Left cardiac atrium (tissue), 4 donors: ENCODE results near the gene CYTH1. TPM values are rescaled to one million over a fixed set of nuclear protein-coding genes. Genes with fewer than 3 reads are reported as not detected.

ENCODE experiments used
- ATAC-seq, 2 donors: fragments of 200-7000 bp; cut with Tn5 transposase; one replicate each; pipeline ENCODE4 v1.9.1; 2020; ENCODE audit warnings: mild to moderate bottlenecking in 2 of 2, moderate library complexity in 2 of 2
- DNase-seq: peaks from one replicate; pipeline ENCODE4 v3.0.0-alpha.2; 2020
- intact Hi-C, 2 donors: fragments of 100-400 bp; cut with DNase I; formaldehyde crosslinking; loops; one replicate each; pipeline versions ENCODE4 v1.14.1 to v1.15.1; 2022 to 2023
- total RNA-seq, 2 donors: library from RNA; stranded (reverse); fragmentation: NEBNext Ultra II Directional; extraction: Animal tissue kit (Norgen Biotek cat#: 25700); gene quantifications; one replicate each; pipeline ENCODE4 v1.2.1, GENCODE V29; 2021
- donor health status: DM: no; HTN: yes; CAD: no.
- donor health status: DM: no; HTN: yes; CAD: no; lungs with severe emphysema.
- donor health status: DM: yes; HTN: yes; CAD: no.
- donor health status: Dilated cardiomyopathy.

The CYTH1 gene
- total RNA-seq, 2 donors from 2014 or later, result 33.9 to 45.3 TPM

GRCh38 chr17:78652024-78652423 lies 130.0 kb downstream of the CYTH1 start:
- DNase-seq (no peak), ATAC-seq (no peak)
- intact Hi-C loops, result no loop called here

DNA sequence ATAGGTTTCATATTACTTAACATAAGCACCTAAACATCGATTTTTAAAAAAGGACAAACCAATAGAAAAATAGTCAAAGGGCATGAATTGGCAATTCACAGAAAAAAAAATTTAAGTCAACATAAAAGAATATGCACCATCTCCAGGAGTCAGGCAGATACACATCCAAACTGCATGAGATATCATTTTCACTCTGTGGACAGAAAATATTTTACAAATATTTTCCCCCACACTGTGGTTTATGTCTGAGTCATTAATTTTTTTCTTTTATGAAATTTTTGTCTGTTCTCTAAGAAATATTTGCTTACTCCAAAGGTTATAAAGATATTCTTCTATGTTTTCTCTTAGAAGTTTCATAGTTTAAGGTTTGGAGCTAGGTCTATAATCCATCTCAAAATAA lies 130.5 kb downstream of the CYTH1 start:
- no peak for ATAC-seq
- intact Hi-C loops, result no loop called here

DNA sequence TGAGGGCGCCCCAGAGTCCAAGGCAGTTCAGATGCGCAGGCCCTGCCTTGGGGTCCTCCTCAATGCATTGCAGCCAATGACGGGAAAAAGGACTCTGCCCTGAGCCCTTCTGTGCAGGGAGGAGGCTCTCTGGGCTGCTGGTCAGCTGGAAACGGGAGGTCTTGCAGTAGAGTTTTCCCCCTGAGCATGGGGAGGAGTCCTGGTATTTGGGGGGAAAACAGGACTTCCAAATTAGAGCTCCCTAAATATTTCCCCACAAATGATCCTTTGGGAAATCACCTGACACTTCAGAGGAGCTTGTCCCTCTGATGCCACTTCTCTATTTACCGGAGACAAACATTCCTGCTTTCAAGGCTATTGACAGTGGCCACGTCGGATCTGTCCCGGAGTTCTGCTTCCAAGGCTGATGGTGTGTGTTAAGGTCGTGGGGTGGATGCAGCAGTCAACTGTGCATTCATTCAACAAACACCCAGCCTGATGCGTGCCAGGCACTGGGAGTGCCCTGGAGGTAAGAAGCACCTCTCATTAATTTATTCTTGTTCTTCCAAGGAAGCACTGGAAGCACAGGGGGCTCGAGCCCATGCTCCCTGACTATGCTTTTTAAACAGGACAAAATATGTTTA lies 131.9 kb downstream of the CYTH1 start:
- ATAC-seq (no peak), DNase-seq (no peak)
- intact Hi-C loops, result no loop called here

More for the DNA sequence above, 130.5 kb downstream of the CYTH1 start:
- DNase-seq, result no peak

DNA sequence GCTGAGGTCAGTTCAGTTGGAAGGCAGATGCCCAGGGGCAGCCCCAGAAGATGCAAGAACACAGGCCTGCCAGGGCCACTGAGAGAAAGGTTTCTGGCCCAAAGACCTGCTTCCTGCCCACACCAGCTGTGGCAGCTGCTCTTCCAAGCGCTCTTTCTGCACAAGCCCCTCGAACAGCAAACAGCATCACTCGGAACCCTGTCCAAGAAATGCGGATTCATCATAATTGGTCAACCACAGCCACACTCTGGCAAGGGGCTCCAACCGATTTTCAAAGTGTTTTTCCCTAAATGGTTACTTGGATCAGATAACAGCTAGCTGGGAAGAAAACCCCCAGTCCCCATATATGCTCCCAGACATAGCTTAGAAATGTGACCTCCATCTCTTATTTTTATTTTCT lies 133.8 kb downstream of the CYTH1 start:
- intact Hi-C loops, result no loop called here
- ATAC-seq (no peak), DNase-seq (no peak)

- ATAC-seq (no peak), DNase-seq (no peak)
- intact Hi-C loops, result no loop called here
These were observed 135.0 kb downstream of the CYTH1 start for GRCh38 chr17:78647032-78647431.

- intact Hi-C loops, result no loop called here
- DNase-seq (peak; percentile 89), ATAC-seq (peak; percentile 82 to 93)
These were observed 136.4 kb downstream of the CYTH1 start for GRCh38 chr17:78645421-78646295.

DNA sequence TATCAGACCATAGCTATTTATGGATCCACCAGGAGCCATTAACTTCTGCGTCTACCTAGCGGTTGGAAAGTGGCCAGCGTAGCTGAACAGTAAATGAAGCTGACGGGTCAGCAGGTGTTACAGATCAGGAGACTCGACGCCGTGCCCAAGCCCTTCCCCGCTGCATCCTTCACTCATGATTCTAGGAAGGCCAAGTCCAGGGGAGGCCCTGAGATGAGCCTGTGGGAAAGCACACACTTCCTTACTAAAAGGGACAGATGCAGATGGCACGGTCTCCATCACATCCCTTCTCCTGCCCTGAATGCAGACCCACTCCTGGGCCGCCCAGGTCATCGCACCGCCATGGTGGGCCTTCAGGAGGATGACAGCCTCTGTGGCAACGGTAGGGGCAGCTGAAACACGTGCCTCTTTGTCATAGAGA lies 137.1 kb downstream of the CYTH1 start:
- intact Hi-C loops, result no loop called here
- DNase-seq (no peak), ATAC-seq (no peak)

DNA sequence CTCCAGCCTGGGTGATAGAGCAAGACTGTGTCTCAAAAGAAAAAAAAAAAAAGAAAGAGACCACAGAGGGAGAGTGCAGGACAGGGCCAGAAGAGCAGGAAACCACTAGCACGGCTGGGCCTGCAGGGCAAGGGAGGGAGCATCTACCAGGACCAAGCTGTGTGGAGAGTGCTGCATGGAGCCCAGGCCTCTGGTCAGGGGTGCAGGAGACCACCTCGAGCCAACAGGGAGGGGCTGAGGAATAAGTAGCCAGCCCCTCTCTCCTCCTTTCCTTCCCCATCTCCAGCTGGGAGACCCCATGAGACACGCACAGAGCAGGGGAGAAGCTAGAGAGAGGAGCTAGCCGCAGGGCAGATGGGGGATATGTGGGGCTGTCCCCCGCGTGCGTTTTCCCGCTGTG lies 137.8 kb downstream of the CYTH1 start:
- no peak for ATAC-seq
- no peak for DNase-seq
- intact Hi-C loops, result no loop called here

GRCh38 chr17:78643326-78643725 lies 138.7 kb downstream of the CYTH1 start:
- intact Hi-C loops, result no loop called here
- ATAC-seq (no peak), DNase-seq (no peak)

GRCh38 chr17:78642707-78643106 lies 139.4 kb downstream of the CYTH1 start:
- no peak for DNase-seq
- no peak for ATAC-seq
- intact Hi-C loops, result no loop called here

DNA sequence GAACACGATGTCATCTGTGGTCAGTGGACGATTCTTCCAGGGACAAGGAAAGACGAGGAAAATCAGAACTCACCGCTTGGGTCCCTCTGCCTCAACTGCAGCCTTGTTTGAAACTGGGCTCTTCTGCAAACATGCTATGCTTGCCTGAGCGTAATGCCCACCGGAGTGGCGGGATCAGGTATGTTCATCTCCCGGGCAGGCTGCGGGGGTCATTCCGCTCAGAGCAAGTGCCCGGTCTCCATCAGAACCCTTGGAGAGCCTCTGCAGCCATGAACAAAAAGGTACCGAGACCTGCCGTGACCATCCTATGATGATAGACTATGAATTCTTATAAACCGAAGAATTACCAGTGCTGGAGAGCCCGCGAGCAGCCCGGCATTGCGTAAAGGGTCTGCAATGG lies 140.4 kb downstream of the CYTH1 start:
- intact Hi-C loops, result no loop called here
- DNase-seq, result no peak
- ATAC-seq, result no peak

DNA sequence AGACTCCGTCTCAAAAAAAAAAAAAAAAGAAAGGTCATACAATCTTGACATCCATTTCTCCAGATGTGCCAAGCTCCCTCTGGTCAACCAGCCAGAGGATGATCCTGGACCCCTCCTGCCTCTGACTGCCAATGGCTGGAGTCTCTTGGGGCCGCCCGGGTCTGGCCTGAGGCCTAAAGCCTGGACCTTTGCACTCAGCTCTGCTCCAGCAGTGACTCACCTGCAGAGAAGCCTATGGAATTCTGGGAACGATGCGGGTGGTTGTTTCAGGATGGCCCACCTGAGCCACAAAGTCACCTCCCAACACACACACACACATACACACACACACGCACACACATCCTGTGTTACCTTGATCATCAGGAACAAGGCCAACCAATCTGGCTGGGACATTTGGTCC lies 140.8 kb downstream of the CYTH1 start:
- intact Hi-C loops, result no loop called here
- ATAC-seq (no peak), DNase-seq (no peak)

DNA sequence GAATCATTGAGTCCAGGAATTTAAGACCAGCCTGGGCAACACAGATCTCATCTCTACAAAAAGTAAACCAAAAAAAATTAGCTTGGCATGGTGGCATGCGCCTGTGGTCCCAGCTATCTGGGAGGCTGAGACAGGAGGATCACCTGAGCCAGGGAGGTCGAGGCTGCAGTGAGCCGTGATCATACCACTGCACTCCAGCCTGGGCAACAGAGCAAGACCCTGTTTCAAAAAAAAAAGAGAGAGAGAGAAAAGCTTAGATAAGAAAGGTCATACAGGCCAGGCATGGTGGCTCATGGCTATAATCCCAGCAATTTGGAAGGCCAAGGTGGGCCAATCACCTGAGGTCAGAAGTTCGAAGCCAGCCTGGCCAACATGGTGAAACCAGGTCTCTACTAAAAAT lies 141.4 kb downstream of the CYTH1 start:
- ATAC-seq (no peak), DNase-seq (no peak)
- intact Hi-C loops, result no loop called here

DNA sequence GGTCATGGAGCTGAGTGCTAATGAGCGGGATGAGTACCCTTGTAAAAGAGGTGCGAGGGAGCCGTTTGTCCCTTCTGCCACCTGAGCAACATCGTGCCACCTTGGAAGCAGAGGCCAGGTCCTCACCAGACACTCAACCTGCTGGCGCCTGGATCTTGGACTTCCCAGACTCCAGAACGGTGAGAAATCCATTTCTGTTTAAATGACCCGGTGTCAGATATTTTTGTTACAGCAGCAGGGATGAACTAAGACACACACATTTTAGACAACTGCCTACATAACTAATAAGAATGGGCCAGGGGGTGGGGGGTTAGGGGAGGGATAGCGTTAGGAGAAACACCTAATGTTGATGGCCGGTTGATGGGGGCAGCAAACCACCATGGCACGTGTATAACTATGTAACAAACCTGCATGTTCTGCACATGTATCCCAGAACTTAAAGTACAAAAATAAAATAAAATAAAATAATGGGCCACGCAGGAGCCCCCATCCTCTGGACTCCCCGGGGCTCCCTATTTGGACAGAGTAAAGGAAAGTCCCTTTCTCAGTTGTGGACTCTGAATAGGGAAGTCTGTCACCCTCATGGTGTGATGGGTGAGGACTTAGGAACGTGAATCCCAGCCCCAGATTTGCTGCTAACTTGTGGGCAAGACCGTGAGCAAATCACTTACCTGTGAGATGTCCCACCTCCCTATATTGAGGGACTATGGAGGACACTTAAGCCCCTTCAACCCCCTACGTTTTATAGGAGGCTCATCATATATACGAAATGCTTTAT lies 144.2 kb downstream of the CYTH1 start:
- DNase-seq (no peak), ATAC-seq (no peak)
- intact Hi-C loops, result no loop called here

DNA sequence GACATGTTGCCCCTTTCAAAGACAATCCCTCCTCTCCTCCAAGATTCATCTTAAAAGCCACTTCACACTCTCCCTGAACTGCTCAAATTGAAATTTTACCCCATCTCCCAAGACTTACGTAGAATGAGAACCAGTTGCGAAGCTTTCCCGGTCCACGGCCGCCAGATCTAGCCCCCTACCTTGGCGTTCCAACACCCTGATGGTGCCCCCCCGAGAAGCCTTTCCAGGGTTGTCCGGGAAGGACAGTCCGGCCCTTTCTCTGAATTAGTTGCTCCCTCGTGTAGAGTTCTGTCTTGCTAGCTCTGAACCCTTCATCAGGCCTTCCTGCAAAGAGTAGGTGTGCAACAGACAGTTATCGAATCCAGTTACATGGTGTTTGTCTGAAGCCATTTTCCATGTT lies 144.9 kb downstream of the CYTH1 start:
- no peak for ATAC-seq
- DNase-seq, result no peak
- intact Hi-C loops, result no loop called here

DNA sequence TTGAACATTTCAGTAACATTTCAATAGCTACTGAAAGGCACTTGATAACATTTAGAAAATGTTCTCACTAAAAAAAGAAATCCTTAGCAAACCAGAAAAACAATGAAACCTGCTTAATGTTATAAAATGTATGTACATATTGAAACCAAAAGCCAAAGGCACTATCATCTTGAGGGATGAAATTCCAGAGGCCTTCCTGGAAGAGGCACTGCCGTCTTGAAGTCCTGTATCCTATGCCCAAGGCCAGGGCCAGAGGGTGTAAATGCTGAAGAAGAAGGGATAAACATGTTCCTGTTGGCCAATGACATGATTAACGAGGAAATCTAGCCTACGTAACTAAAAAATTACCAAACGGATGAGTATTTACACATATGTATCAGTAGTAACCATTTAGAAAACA lies 147.9 kb downstream of the CYTH1 start:
- DNase-seq (no peak), ATAC-seq (no peak)
- intact Hi-C loops, result no loop called here

- DNase-seq, result no peak
These were observed 152.6 kb downstream of the CYTH1 start for GRCh38 chr17:78629436-78629995.

DNA sequence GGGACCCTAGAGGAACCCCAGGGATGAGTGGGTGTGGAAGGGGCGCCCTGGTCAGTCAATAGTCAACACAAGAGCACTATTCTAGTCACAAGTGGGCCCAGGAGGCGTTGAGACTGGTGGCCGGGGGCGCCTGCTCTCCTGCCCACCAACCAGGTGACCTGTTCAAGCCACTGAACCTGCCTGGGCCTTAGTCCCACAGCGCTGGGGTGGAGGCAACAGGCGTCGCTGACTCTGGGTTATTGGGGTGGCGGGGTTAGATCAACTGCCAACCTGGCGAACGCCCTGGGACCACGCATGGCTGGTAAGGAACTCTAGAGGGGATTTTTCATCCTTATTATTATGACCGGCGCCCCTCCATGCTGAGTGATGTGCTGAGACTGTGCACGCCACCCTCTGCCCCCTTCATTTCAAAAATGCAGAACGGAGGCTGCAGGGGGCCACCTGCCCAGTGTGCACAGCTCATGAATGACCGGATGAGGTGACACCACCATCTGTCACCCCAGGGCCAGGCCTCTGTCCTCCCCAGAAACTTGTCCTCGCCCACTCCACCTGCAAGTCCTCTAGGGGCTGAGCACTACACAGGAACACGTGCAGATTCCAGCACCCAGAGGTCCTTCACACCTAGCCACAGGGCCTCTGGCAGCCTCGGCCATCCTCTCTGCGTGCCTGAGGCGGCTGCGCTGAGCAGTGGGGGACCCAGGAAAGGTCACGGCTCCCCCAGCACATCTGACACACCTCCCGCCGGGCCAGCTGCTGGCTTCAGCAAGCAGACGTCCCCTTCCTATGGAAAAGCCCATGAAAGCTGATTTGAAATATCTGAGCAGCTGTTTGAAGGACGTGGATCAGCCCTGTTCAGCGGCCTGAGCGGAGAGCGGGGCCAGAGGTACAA lies 153.3 kb downstream of the CYTH1 start:
- ATAC-seq (no peak), DNase-seq (no peak)
- intact Hi-C loops, result no loop called here

More at GRCh38 chr17:78629436-78629995, 152.6 kb downstream of the CYTH1 start:
- intact Hi-C loops, result no loop called here
- ATAC-seq, result no peak
